KBM-7 (cell line): ENCODE data around the gene ADI1.

Experiments
- DNase-seq: peaks from one replicate; pipeline ENCODE4 v3.0.0-alpha.2; 2015
- in situ Hi-C: fragments of 300-500 bp; cut with MboI; formaldehyde crosslinking; loops from 2 replicates; pipeline ENCODE4 v1.14.3; 2020; ENCODE audit warnings: low sequenced_read_pairs, low pct_unique_long_range_greater_than_20kb, mixed read lengths

Gene ADI1

GRCh38 chr2:3483986-3484960 is 35.1 kb downstream of the ADI1 start:
- in situ Hi-C loops = no loop called here
- DNase-seq = no peak

GRCh38 chr2:3483227-3483985 is 35.9 kb downstream of the ADI1 start:
- in situ Hi-C loops = no loop called here
- no peak for DNase-seq

- no peak for DNase-seq
- in situ Hi-C loops = no loop called here
These were observed 36.9 kb downstream of the ADI1 start for GRCh38 chr2:3482363-3482821.

- DNase-seq = no peak
- in situ Hi-C loops = no loop called here
These were observed 37.5 kb downstream of the ADI1 start for GRCh38 chr2:3481736-3482362.

- no peak for DNase-seq
- in situ Hi-C loops = no loop called here
These were observed 38.3 kb downstream of the ADI1 start for GRCh38 chr2:3481011-3481400.

- in situ Hi-C loops = no loop called here
- no peak for DNase-seq
These were observed 38.9 kb downstream of the ADI1 start for GRCh38 chr2:3480352-3481010.

- in situ Hi-C loops = no loop called here
- no peak for DNase-seq
These were observed 39.7 kb downstream of the ADI1 start for GRCh38 chr2:3479430-3480320.

GRCh38 chr2:3478846-3479385 is 40.4 kb downstream of the ADI1 start:
- no peak for DNase-seq
- in situ Hi-C loops = no loop called here

GRCh38 chr2:3476985-3477327 is 42.4 kb downstream of the ADI1 start:
- no peak for DNase-seq
- in situ Hi-C loops = no loop called here

- in situ Hi-C loops = no loop called here
- DNase-seq = no peak
These were observed 42.9 kb downstream of the ADI1 start for GRCh38 chr2:3476321-3476984.

GRCh38 chr2:3475771-3476170 is 43.6 kb downstream of the ADI1 start:
- in situ Hi-C loops = no loop called here
- no peak for DNase-seq

GRCh38 chr2:3472966-3473365 is 46.4 kb downstream of the ADI1 start:
- in situ Hi-C loops = no loop called here

GRCh38 chr2:3472296-3472695 is 47.0 kb downstream of the ADI1 start:
- in situ Hi-C loops = no loop called here
- DNase-seq = no peak

More at GRCh38 chr2:3472966-3473365, 46.4 kb downstream of the ADI1 start:
- no peak for DNase-seq

- in situ Hi-C loops = no loop called here
- no peak for DNase-seq
These were observed 48.2 kb downstream of the ADI1 start for GRCh38 chr2:3470856-3471737.

GRCh38 chr2:3470166-3470651 is 49.1 kb downstream of the ADI1 start:
- in situ Hi-C loops = no loop called here
- DNase-seq = no peak

GRCh38 chr2:3469486-3469885 is 49.8 kb downstream of the ADI1 start:
- in situ Hi-C loops = no loop called here

More at GRCh38 chr2:3469486-3469885, 49.8 kb downstream of the ADI1 start:
- no peak for DNase-seq
